Measurements from ENCODE around the gene PARP1. TPM values are rescaled to one million over a fixed set of nuclear protein-coding genes. Genes with fewer than 3 reads are reported as not detected.

The PARP1 gene
- total and polyA plus RNA-seq, 2 donors (not counting 1 experiment from before 2014, with no cell fraction given), result 61.7 to 78.4 TPM

GRCh38 chr1:226397955-226398636 lies 9.8 kb downstream of the PARP1 start:
- Histone ChIP-seq H4K20me1 (ENCODE audit: control insufficient read depth, extremely low read depth, insufficient read depth, low read length) (no peaks in the 10 kb centered on the region), H3K4me2 (ENCODE audit: extremely low read depth, insufficient read depth, low read length) (no peak overlapping the region), H3K9me3 (ENCODE audit: control insufficient read depth, insufficient read depth, low read depth, low read length) (no peaks in the 10 kb centered on the region), H3K9ac (ENCODE audit: insufficient read depth, low read length) (no peak overlapping the region), H3K36me3 (ENCODE audit: control insufficient read depth, insufficient read depth, low read length) (peaks cover 5% of the 10 kb centered on the region), H3K79me2 (ENCODE audit: control insufficient read depth, insufficient read depth, low read length) (peaks cover 19% of the 10 kb centered on the region), H3K4me1 (ENCODE audit: control insufficient read depth, extremely low read depth, insufficient read depth, low read length) (no peaks in the 10 kb centered on the region), H3K4me3 (replicated peaks in 1 of 4; ENCODE audit: control extremely low read depth in 1 of 4, insufficient read depth in 1 of 4, low read depth in 3 of 4, low read length in 4 of 4) (no peak overlapping the region), H3K27ac (ENCODE audit: insufficient read depth, low read length) (no peak overlapping the region), H2AFZ (ENCODE audit: low read length) (no peak overlapping the region), H3K27me3 (ENCODE audit: control insufficient read depth, insufficient read depth, low read length) (no peaks in the 10 kb centered on the region)
- no peak for TF ChIP-seq EZH2 (IDR thresholded peaks at IDR 0.05; ENCODE audit: low read length, missing control alignments)
- no peak for TF ChIP-seq CTCF (conservative IDR thresholded peaks at IDR 0.05 in 1 of 2, IDR thresholded peaks at IDR 0.05 in 1 of 2; ENCODE audit: low read depth in 1 of 2, low read length in 2 of 2)
- DNase-seq (ENCODE audit: low read depth in 2 of 2), result no peak

- Histone ChIP-seq H3K4me1 (ENCODE audit: control insufficient read depth, extremely low read depth, insufficient read depth, low read length) (no peaks in the 10 kb centered on the region), H3K4me2 (ENCODE audit: extremely low read depth, insufficient read depth, low read length) (no peak overlapping the region), H4K20me1 (ENCODE audit: control insufficient read depth, extremely low read depth, insufficient read depth, low read length) (no peaks in the 10 kb centered on the region), H3K9ac (ENCODE audit: insufficient read depth, low read length) (no peak overlapping the region), H3K79me2 (ENCODE audit: control insufficient read depth, insufficient read depth, low read length) (peaks cover 12% of the 10 kb centered on the region), H2AFZ (ENCODE audit: low read length) (no peak overlapping the region), H3K36me3 (ENCODE audit: control insufficient read depth, insufficient read depth, low read length) (peaks cover 5% of the 10 kb centered on the region), H3K4me3 (replicated peaks in 1 of 4; ENCODE audit: control extremely low read depth in 1 of 4, insufficient read depth in 1 of 4, low read depth in 3 of 4, low read length in 4 of 4) (no peak overlapping the region), H3K9me3 (ENCODE audit: control insufficient read depth, insufficient read depth, low read depth, low read length) (no peaks in the 10 kb centered on the region), H3K27ac (ENCODE audit: insufficient read depth, low read length) (no peak overlapping the region), H3K27me3 (ENCODE audit: control insufficient read depth, insufficient read depth, low read length) (no peaks in the 10 kb centered on the region)
- no peak for DNase-seq (ENCODE audit: low read depth in 2 of 2)
- TF ChIP-seq EZH2 (IDR thresholded peaks at IDR 0.05; ENCODE audit: low read length, missing control alignments) (no peak), CTCF (conservative IDR thresholded peaks at IDR 0.05 in 1 of 2, IDR thresholded peaks at IDR 0.05 in 1 of 2; ENCODE audit: low read depth in 1 of 2, low read length in 2 of 2) (no peak)
Observed at GRCh38 chr1:226397011-226397926, 10.6 kb downstream of the PARP1 start.

- Histone ChIP-seq H3K27me3 (ENCODE audit: control insufficient read depth, insufficient read depth, low read length) (no peaks in the 10 kb centered on the region), H3K4me1 (ENCODE audit: control insufficient read depth, extremely low read depth, insufficient read depth, low read length) (no peaks in the 10 kb centered on the region), H3K4me2 (ENCODE audit: extremely low read depth, insufficient read depth, low read length) (no peak overlapping the region), H3K9ac (ENCODE audit: insufficient read depth, low read length) (no peak overlapping the region), H3K9me3 (ENCODE audit: control insufficient read depth, insufficient read depth, low read depth, low read length) (no peaks in the 10 kb centered on the region), H3K36me3 (ENCODE audit: control insufficient read depth, insufficient read depth, low read length) (peaks cover 4% of the 10 kb centered on the region), H3K27ac (ENCODE audit: insufficient read depth, low read length) (no peak overlapping the region), H2AFZ (ENCODE audit: low read length) (no peak overlapping the region), H4K20me1 (ENCODE audit: control insufficient read depth, extremely low read depth, insufficient read depth, low read length) (no peaks in the 10 kb centered on the region), H3K79me2 (ENCODE audit: control insufficient read depth, insufficient read depth, low read length) (peaks cover 7% of the 10 kb centered on the region), H3K4me3 (replicated peaks in 1 of 4; ENCODE audit: control extremely low read depth in 1 of 4, insufficient read depth in 1 of 4, low read depth in 3 of 4, low read length in 4 of 4) (no peak overlapping the region)
- DNase-seq (ENCODE audit: low read depth in 2 of 2), result no peak
- TF ChIP-seq EZH2 (IDR thresholded peaks at IDR 0.05; ENCODE audit: low read length, missing control alignments) (no peak), CTCF (conservative IDR thresholded peaks at IDR 0.05 in 1 of 2, IDR thresholded peaks at IDR 0.05 in 1 of 2; ENCODE audit: low read depth in 1 of 2, low read length in 2 of 2) (no peak)
Observed at GRCh38 chr1:226395753-226396152, 12.1 kb downstream of the PARP1 start.

All from fibroblast of lung (primary cell).